Aorta (tissue), 5 donors: Measurements from ENCODE around the gene NUDT17. TPM values are rescaled to one million over a fixed set of nuclear protein-coding genes. Genes with fewer than 3 reads are reported as not detected.
"Not testable (repeated sequence)": the region's sequence is repeated elsewhere in the genome, so short reads cannot be mapped to it uniquely, and the experiment has no call there.

ENCODE experiments used
- ATAC-seq: fragments of 200-7000 bp; cut with Tn5 transposase; one replicate; pipeline ENCODE4 v1.9.1; 2022; ENCODE audit warnings: moderate library complexity; ENCODE audit not compliant: low FRiP score
- DNase-seq, 2 donors: peaks; one replicate each; pipeline ENCODE4 v3.0.0-alpha.2; 2020
- H3K27ac ChIP-seq, 2 donors: one replicate each; pipeline ENCODE4 v1.5.1; 2013; ENCODE audit warnings: low read length in 2 of 2, mild to moderate bottlenecking in 2 of 2, moderate library complexity in 2 of 2, control low read depth in 1 of 2, inconsistent platforms in 1 of 2, low read depth in 1 of 2
- H3K27me3 ChIP-seq, 2 donors: one replicate each; pipeline ENCODE4 v1.6.1; 2013; ENCODE audit warnings: control low read depth in 1 of 2, low read length in 1 of 2, mild to moderate bottlenecking in 1 of 2, moderate library complexity in 1 of 2; ENCODE audit not compliant: insufficient read depth in 2 of 2, control insufficient read depth in 1 of 2
- H3K36me3 ChIP-seq, 2 donors: one replicate each; pipeline ENCODE4 v1.6.1; 2013; ENCODE audit warnings: control low read depth in 1 of 2, low read length in 1 of 2, mild to moderate bottlenecking in 1 of 2; ENCODE audit not compliant: insufficient read depth in 2 of 2, control insufficient read depth in 1 of 2
- H3K4me1 ChIP-seq, 2 donors: one replicate each; pipeline ENCODE4 v1.6.1; 2013; ENCODE audit warnings: low read length in 2 of 2, control low read depth in 1 of 2, mild to moderate bottlenecking in 1 of 2, moderate library complexity in 1 of 2; ENCODE audit not compliant: insufficient read depth in 2 of 2, control insufficient read depth in 1 of 2
- H3K4me3 ChIP-seq, 2 donors: one replicate each; pipeline ENCODE4 v1.5.1; 2013; ENCODE audit warnings: low read length in 2 of 2, control low read depth in 1 of 2, mild to moderate bottlenecking in 1 of 2
- H3K9me3 ChIP-seq: one replicate; pipeline ENCODE4 v1.6.1; 2013; ENCODE audit warnings: mild to moderate bottlenecking, low read length; ENCODE audit not compliant: control insufficient read depth
- WGBS, 2 donors: extraction: QIAGEN DNeasy Blood & Tissue Kit; methylation state at CpG; one replicate each; pipeline ENCODE4 v1.1.7; 2013; 5-methylcytosine and 5-hydroxymethylcytosine counted together
- intact Hi-C, 2 donors: fragments of 100-400 bp; cut with DNase I; formaldehyde crosslinking; loops; one replicate each; pipeline versions ENCODE4 v1.14.2 to v1.15.0; 2022
- polyA plus RNA-seq, 2 donors: library from polyadenylated mRNA; stranded (reverse); fragments of 200-250 nt; gene quantifications; one replicate each; pipeline ENCODE4 v1.2.3, GENCODE V29; 2013
- total RNA-seq, 2 donors: library from RNA; stranded (reverse); fragmentation: NEBNext Ultra II Directional; extraction: Animal tissue kit (Norgen Biotek cat#: 25700); gene quantifications; one replicate each; pipeline ENCODE4 v1.2.1, GENCODE V29; 2021
- donor health status: healthy with polysubstance abuse.
- donor health status: Bipolar disorder and iron deficiency.
- donor health status: DM: no; HTN: no; CAD: no.
- donor health status: DM: no; HTN: no; CAD: no.
- donor health status: DM: yes; HTN: yes; CAD: no.

NUDT17 gene
- total and polyA plus RNA-seq, 4 donors: 1.2 to 4.1 (median 3.3) TPM

- H3K27ac ChIP-seq, DNase-seq, H3K4me1 ChIP-seq, H3K27me3 ChIP-seq, H3K9me3 ChIP-seq, H3K4me3 ChIP-seq, H3K36me3 ChIP-seq, ATAC-seq, intact Hi-C loops: not testable (repeated sequence)
- 6 to 24% methylated on average over 4 of the region's 6 CpGs for WGBS, 2 donors
Measured at GRCh38 chr1:145818095-145818494, 27.3 kb upstream of the NUDT17 start.

GRCh38 chr1:145822779-145823331 lies 22.6 kb upstream of the NUDT17 start:
- H3K27me3 ChIP-seq, H3K36me3 ChIP-seq, H3K4me1 ChIP-seq, H3K9me3 ChIP-seq, H3K4me3 ChIP-seq, H3K27ac ChIP-seq, DNase-seq: not testable (repeated sequence)
- intact Hi-C loops: loop anchor here in 1 of 2 donors (5.0 to 10.0 kb wide), 2 partner anchors 41 to 68 kb away; no protein-coding TSS in a partner anchor
- WGBS, 2 donors: 0% methylated on average over 4 of the region's 16 CpGs; no CpG with 5 or more reads in 1 of the 2 donors
- peak; percentile 5 for ATAC-seq

- peak within 1 kb of the TSS; percentile 69 to 75 for H3K27ac ChIP-seq
- WGBS, 2 donors: 0% methylated on average over 79 to 89 of the region's 89 CpGs
- H3K4me1 ChIP-seq: no peaks in the 10 kb centered on the region
- no peaks in the 10 kb centered on the region for H3K9me3 ChIP-seq
- intact Hi-C loops: loop anchor here in 1 of 2 donors (5.0 to 10.0 kb wide), 2 partner anchors 42 to 69 kb away; no protein-coding TSS in a partner anchor
- peak; percentile 94 to 98 for DNase-seq
- ATAC-seq: peak; percentile 96
- H3K4me3 ChIP-seq: peak within 1 kb of the TSS; percentile 52 to 91
- no peaks in the 10 kb centered on the region for H3K27me3 ChIP-seq
- H3K36me3 ChIP-seq: peaks cover 0 to 5% of the 10 kb centered on the region in 2 donors
Measured at GRCh38 chr1:145823565-145824498, 21.6 kb upstream of the NUDT17 start, which contains the start of the genes POLR3C and RNF115. TSS of gene POLR3C (plus strand) at chr1:145824200. CDS start at chr1:145825777, 1,577 bp downstream. TSS of gene RNF115 (minus strand) at chr1:145824095. CDS start at chr1:145823873, 222 bp downstream.

- H3K9me3 ChIP-seq: no peaks in the 10 kb centered on the region
- peaks cover 0 to 5% of the 10 kb centered on the region in 2 donors for H3K36me3 ChIP-seq
- intact Hi-C loops: loop anchor here in 1 of 2 donors (5.0 to 10.0 kb wide), 2 partner anchors 42 to 70 kb away; no protein-coding TSS in a partner anchor
- H3K27me3 ChIP-seq: no peaks in the 10 kb centered on the region
- ATAC-seq (no peak), DNase-seq (no peak)
- peak overlapping the region; percentile 69 to 75 for H3K27ac ChIP-seq
- no peaks in the 10 kb centered on the region for H3K4me1 ChIP-seq
- WGBS, 2 donors: 0 to 1% methylated on average over 7 of the region's 7 CpGs
- peak overlapping the region; percentile 52 to 91 for H3K4me3 ChIP-seq
Measured at GRCh38 chr1:145824499-145824842, 21.0 kb upstream of the NUDT17 start.

- Histone ChIP-seq H3K9me3 (no peaks in the 10 kb centered on the region), H3K27me3 (no peaks in the 10 kb centered on the region), H3K4me1 (no peaks in the 10 kb centered on the region), H3K36me3 (peaks cover 0 to 5% of the 10 kb centered on the region in 2 donors), H3K27ac (no peak overlapping the region), H3K4me3 (no peak overlapping the region)
- no peak for ATAC-seq
- WGBS, 2 donors: 89 to 99% methylated on average over 2 of the region's 2 CpGs
- intact Hi-C loops: loop anchor here in 1 of 2 donors (10.0 kb wide), 1 partner anchor 71 kb away; no protein-coding TSS in a partner anchor
- DNase-seq: no peak
Measured at GRCh38 chr1:145826030-145826429, 19.4 kb upstream of the NUDT17 start.

- H3K36me3 ChIP-seq: peaks cover 3 to 7% of the 10 kb centered on the region in 2 donors
- no peaks in the 10 kb centered on the region for H3K27me3 ChIP-seq
- intact Hi-C loops: loop anchor here in 1 of 2 donors (10.0 kb wide), 1 partner anchor 73 kb away; no protein-coding TSS in a partner anchor
- ATAC-seq (no peak), DNase-seq (no peak)
- no peaks in the 10 kb centered on the region for H3K4me1 ChIP-seq
- H3K4me3 ChIP-seq: no peak overlapping the region
- no peak overlapping the region for H3K27ac ChIP-seq
- H3K9me3 ChIP-seq: no peaks in the 10 kb centered on the region
Measured at GRCh38 chr1:145827966-145828365, 17.5 kb upstream of the NUDT17 start.

- no peak overlapping the region for H3K4me3 ChIP-seq
- no peak overlapping the region for H3K27ac ChIP-seq
- no peaks in the 10 kb centered on the region for H3K4me1 ChIP-seq
- DNase-seq (no peak), ATAC-seq (no peak)
- no peaks in the 10 kb centered on the region for H3K27me3 ChIP-seq
- no peaks in the 10 kb centered on the region for H3K9me3 ChIP-seq
- H3K36me3 ChIP-seq: peaks cover 3 to 7% of the 10 kb centered on the region in 2 donors
- intact Hi-C loops: loop anchor here in 1 of 2 donors (10.0 kb wide), 1 partner anchor 74 kb away; no protein-coding TSS in a partner anchor
Measured at GRCh38 chr1:145828367-145829026, 16.9 kb upstream of the NUDT17 start.

GRCh38 chr1:145830810-145831209 lies 14.6 kb upstream of the NUDT17 start:
- H3K4me3 ChIP-seq, H3K27ac ChIP-seq, H3K36me3 ChIP-seq, H3K27me3 ChIP-seq, ATAC-seq, H3K9me3 ChIP-seq, DNase-seq, intact Hi-C loops, H3K4me1 ChIP-seq: not testable (repeated sequence)
- WGBS, 2 donors: 98 to 100% methylated on average over 2 of the region's 2 CpGs
